CD4-positive, CD25-positive, alpha-beta regulatory T cell (primary cell): ENCODE measurements around the gene ICA1. TPM values are rescaled to one million over a fixed set of nuclear protein-coding genes. Genes with fewer than 3 reads are reported as not detected.

Experiments used
- ATAC-seq, 2 donors: fragments of 150-1000 bp; cut with Tn5 transposase; one replicate each; pipeline ENCODE4 v1.10.0; 2021; ENCODE audit warnings: low read depth in 2 of 2, moderate number of reproducible peaks in 2 of 2, moderate library complexity in 1 of 2
- DNase-seq, 3 donors: peaks; one replicate each; pipeline versions ENCODE4 v3.0.0 to v3.0.0-alpha.2; 2012 to 2022; ENCODE audit warnings: mixed read lengths in 1 of 3
- H3K27ac ChIP-seq: one replicate; pipeline ENCODE4 v1.7.0; 2013; ENCODE audit warnings: mild to moderate bottlenecking, low read length; ENCODE audit not compliant: insufficient read depth, poor library complexity, severe bottlenecking
- H3K27me3 ChIP-seq: one replicate; pipeline ENCODE4 v1.7.0; 2013; ENCODE audit warnings: low read length; ENCODE audit not compliant: control insufficient read depth, insufficient read depth
- H3K36me3 ChIP-seq: one replicate; pipeline ENCODE4 v1.7.0; 2013; ENCODE audit warnings: mild to moderate bottlenecking, low read length, moderate library complexity; ENCODE audit not compliant: control insufficient read depth, insufficient read depth
- H3K4me1 ChIP-seq: 2 replicates; pipeline ENCODE4 v1.7.0; 2013; ENCODE audit warnings: mild to moderate bottlenecking, low read length; ENCODE audit not compliant: insufficient read depth, control insufficient read depth, poor library complexity, severe bottlenecking
- H3K4me3 ChIP-seq: one replicate; pipeline ENCODE4 v1.7.0; 2013; ENCODE audit warnings: low read depth, mild to moderate bottlenecking, low read length, moderate library complexity
- H3K9me3 ChIP-seq, 2 experiments: 1 replicate in 1 of 2; 2 replicates in 1 of 2; pipeline ENCODE4 v1.7.0; 2013; ENCODE audit warnings: low read length in 2 of 2, mild to moderate bottlenecking in 1 of 2, moderate library complexity in 1 of 2; ENCODE audit not compliant: control insufficient read depth in 2 of 2
- H3K27ac Mint-ChIP-seq, 3 donors: one replicate each; pipeline ENCODE4 v1.8.0; 2020 to 2022; ENCODE audit warnings: mild to moderate bottlenecking in 3 of 3, mixed read lengths in 3 of 3, moderate library complexity in 2 of 3
- H3K27me3 Mint-ChIP-seq: one replicate; pipeline ENCODE4 v1.8.0; 2022; ENCODE audit warnings: mild to moderate bottlenecking, mixed read lengths
- H3K36me3 Mint-ChIP-seq: one replicate; pipeline ENCODE4 v1.8.0; 2020; ENCODE audit warnings: mixed read lengths
- H3K4me1 Mint-ChIP-seq, 4 donors: one replicate each; pipeline ENCODE4 v1.8.0; 2020 to 2022; ENCODE audit warnings: mixed read lengths in 4 of 4, mild to moderate bottlenecking in 1 of 4
- H3K4me3 Mint-ChIP-seq, 4 donors: one replicate each; pipeline ENCODE4 v1.8.0; 2020 to 2022; ENCODE audit warnings: mild to moderate bottlenecking in 4 of 4, mixed read lengths in 4 of 4, moderate library complexity in 3 of 4
- H3K9me3 Mint-ChIP-seq, 7 donors: one replicate each; pipeline ENCODE4 v1.8.0; 2020 to 2022; ENCODE audit warnings: mixed read lengths in 7 of 7, mild to moderate bottlenecking in 3 of 7, moderate library complexity in 2 of 7
- polyA plus RNA-seq, 4 donors: library from polyadenylated mRNA; unstranded; fragments of 300-500 nt; fragmentation: Illumina TruSeq; gene quantifications; one replicate each; pipeline ENCODE4 v1.2.3, GENCODE V29; 2021
- total RNA-seq: library from RNA; stranded (reverse); gene quantifications from one replicate; pipeline ENCODE4 v1.2.3, GENCODE V29; 2022

The ICA1 gene
- total and polyA plus RNA-seq, 5 donors from 2014 or later: 11.3 to 33.5 (median 21.9) TPM

- H3K27ac ChIP-seq: no peak overlapping the region
- Mint-ChIP-seq H3K27ac (no peak overlapping the region), H3K9me3 (peaks cover 0 to 2% (median 0%) of the 10 kb centered on the region in 7 donors), H3K36me3 (no peaks in the 10 kb centered on the region), H3K27me3 (peaks cover 26% of the 10 kb centered on the region), H3K4me3 (no peak overlapping the region), H3K4me1 (peaks cover 0 to 4% (median 3%) of the 10 kb centered on the region in 4 donors)
- H3K9me3 ChIP-seq: no peaks in the 10 kb centered on the region
- H3K4me3 ChIP-seq: no peak overlapping the region
- ATAC-seq (no peak), DNase-seq (no peak)
- no peaks in the 10 kb centered on the region for H3K36me3 ChIP-seq
- peaks cover 3% of the 10 kb centered on the region for H3K27me3 ChIP-seq
- no peaks in the 10 kb centered on the region for H3K4me1 ChIP-seq
Observed at GRCh38 chr7:8204339-8205030, 57.5 kb downstream of the ICA1 start.

- Histone ChIP-seq H3K9me3 (no peaks in the 10 kb centered on the region), H3K27ac (no peak overlapping the region), H3K4me1 (no peaks in the 10 kb centered on the region), H3K36me3 (no peaks in the 10 kb centered on the region), H3K4me3 (no peak overlapping the region), H3K27me3 (no peaks in the 10 kb centered on the region)
- peaks cover 21% of the 10 kb centered on the region for H3K27me3 Mint-ChIP-seq
- H3K36me3 Mint-ChIP-seq: no peaks in the 10 kb centered on the region
- ATAC-seq: no peak
- DNase-seq: no peak
- no peak overlapping the region for H3K4me3 Mint-ChIP-seq
- peaks cover 0 to 3% (median 0%) of the 10 kb centered on the region in 7 donors for H3K9me3 Mint-ChIP-seq
- H3K4me1 Mint-ChIP-seq: peaks cover 7 to 15% (median 10%) of the 10 kb centered on the region in 4 donors
- no peak overlapping the region for H3K27ac Mint-ChIP-seq
Observed at GRCh38 chr7:8201846-8202441, 60.0 kb downstream of the ICA1 start.

GRCh38 chr7:8200717-8201116, 61.2 kb downstream of the ICA1 start:
- no peak for ATAC-seq
- peaks cover 0 to 4% (median 0%) of the 10 kb centered on the region in 7 donors for H3K9me3 Mint-ChIP-seq

GRCh38 chr7:8200316-8200715, 61.7 kb downstream of the ICA1 start:
- Mint-ChIP-seq H3K36me3 (no peaks in the 10 kb centered on the region), H3K27me3 (peaks cover 7% of the 10 kb centered on the region), H3K4me3 (no peak overlapping the region), H3K9me3 (peaks cover 0 to 4% (median 0%) of the 10 kb centered on the region in 7 donors), H3K4me1 (peaks cover 10 to 15% (median 14%) of the 10 kb centered on the region in 4 donors), H3K27ac (no peak overlapping the region)
- no peaks in the 10 kb centered on the region for H3K27me3 ChIP-seq
- no peak for ATAC-seq
- no peak overlapping the region for H3K27ac ChIP-seq
- no peak overlapping the region for H3K4me3 ChIP-seq
- no peaks in the 10 kb centered on the region for H3K9me3 ChIP-seq
- H3K4me1 ChIP-seq: no peaks in the 10 kb centered on the region
- no peak for DNase-seq
- H3K36me3 ChIP-seq: no peaks in the 10 kb centered on the region

More at GRCh38 chr7:8200717-8201116, 61.2 kb downstream of the ICA1 start:
- no peak overlapping the region for H3K27ac Mint-ChIP-seq
- Histone ChIP-seq H3K4me3 (no peak overlapping the region), H3K27me3 (no peaks in the 10 kb centered on the region), H3K27ac (no peak overlapping the region), H3K36me3 (no peaks in the 10 kb centered on the region), H3K9me3 (no peaks in the 10 kb centered on the region), H3K4me1 (no peaks in the 10 kb centered on the region)
- DNase-seq: no peak
- no peak overlapping the region for H3K4me3 Mint-ChIP-seq
- peaks cover 10 to 15% (median 14%) of the 10 kb centered on the region in 4 donors for H3K4me1 Mint-ChIP-seq
- H3K27me3 Mint-ChIP-seq: peaks cover 10% of the 10 kb centered on the region
- H3K36me3 Mint-ChIP-seq: no peaks in the 10 kb centered on the region

GRCh38 chr7:8197994-8198698, 63.8 kb downstream of the ICA1 start:
- Histone ChIP-seq H3K27me3 (no peaks in the 10 kb centered on the region), H3K4me1 (no peaks in the 10 kb centered on the region), H3K27ac (no peak overlapping the region), H3K4me3 (no peak overlapping the region), H3K9me3 (no peaks in the 10 kb centered on the region), H3K36me3 (no peaks in the 10 kb centered on the region)
- Mint-ChIP-seq H3K4me3 (no peak overlapping the region), H3K36me3 (no peaks in the 10 kb centered on the region), H3K4me1 (peaks cover 10 to 15% (median 14%) of the 10 kb centered on the region in 4 donors), H3K9me3 (peaks cover 0 to 4% (median 0%) of the 10 kb centered on the region in 7 donors), H3K27me3 (peaks cover 5% of the 10 kb centered on the region), H3K27ac (no peak overlapping the region)
- ATAC-seq: no peak
- peak in 1 of 3 donors; percentile 26 for DNase-seq

- Mint-ChIP-seq H3K4me3 (no peak overlapping the region), H3K9me3 (peaks cover 0 to 3% (median 0%) of the 10 kb centered on the region in 7 donors), H3K36me3 (no peaks in the 10 kb centered on the region), H3K4me1 (peaks cover 10 to 24% (median 15%) of the 10 kb centered on the region in 4 donors), H3K27ac (no peak overlapping the region), H3K27me3 (no peaks in the 10 kb centered on the region)
- no peaks in the 10 kb centered on the region for H3K36me3 ChIP-seq
- H3K4me3 ChIP-seq: no peak overlapping the region
- no peak overlapping the region for H3K27ac ChIP-seq
- no peaks in the 10 kb centered on the region for H3K9me3 ChIP-seq
- H3K27me3 ChIP-seq: no peaks in the 10 kb centered on the region
- no peak for ATAC-seq
- no peak for DNase-seq
- peaks cover 8% of the 10 kb centered on the region for H3K4me1 ChIP-seq
Observed at GRCh38 chr7:8192897-8193296, 69.1 kb downstream of the ICA1 start.

- H3K9me3 ChIP-seq: no peaks in the 10 kb centered on the region
- no peaks in the 10 kb centered on the region for H3K27me3 ChIP-seq
- Mint-ChIP-seq H3K27me3 (no peaks in the 10 kb centered on the region), H3K36me3 (no peaks in the 10 kb centered on the region), H3K4me1 (peaks cover 18 to 30% (median 19%) of the 10 kb centered on the region in 4 donors), H3K4me3 (no peak overlapping the region), H3K9me3 (no peaks in the 10 kb centered on the region), H3K27ac (peak overlapping the region in 2 of 3 donors; percentile 36 to 58)
- no peak overlapping the region for H3K27ac ChIP-seq
- H3K4me3 ChIP-seq: no peak overlapping the region
- peak; percentile 46 to 85 (median 74) for DNase-seq
- ATAC-seq: peak; percentile 85 to 89
- H3K36me3 ChIP-seq: no peaks in the 10 kb centered on the region
- peaks cover 8% of the 10 kb centered on the region for H3K4me1 ChIP-seq
Observed at GRCh38 chr7:8190119-8190895, 71.7 kb downstream of the ICA1 start.
